Astrocyte of the spinal cord (primary cell): ENCODE measurements around the gene GRAMD2A.

Source experiments
- DNase-seq: peaks from one replicate; pipeline ENCODE4 v3.0.0; 2011; ENCODE audit warnings: low read depth, low spot score
- H3K4me3 ChIP-seq: 2 replicates; pipeline ENCODE4 v1.5.1; 2011; ENCODE audit warnings: low read depth, mild to moderate bottlenecking, low read length, moderate library complexity
- in situ Hi-C: cut with HindIII; loops from 2 replicates; pipeline ENCODE4 v1.10.0; 2017; ENCODE audit warnings: low sequenced_read_pairs
- TF ChIP-seq, protein P1 (sequence below): IDR thresholded peaks from 2 replicates; pipeline ENCODE4 v1.5.1; 2012; ENCODE audit warnings: low read depth, mild to moderate bottlenecking, low read length, inconsistent platforms

Gene GRAMD2A

DNA sequence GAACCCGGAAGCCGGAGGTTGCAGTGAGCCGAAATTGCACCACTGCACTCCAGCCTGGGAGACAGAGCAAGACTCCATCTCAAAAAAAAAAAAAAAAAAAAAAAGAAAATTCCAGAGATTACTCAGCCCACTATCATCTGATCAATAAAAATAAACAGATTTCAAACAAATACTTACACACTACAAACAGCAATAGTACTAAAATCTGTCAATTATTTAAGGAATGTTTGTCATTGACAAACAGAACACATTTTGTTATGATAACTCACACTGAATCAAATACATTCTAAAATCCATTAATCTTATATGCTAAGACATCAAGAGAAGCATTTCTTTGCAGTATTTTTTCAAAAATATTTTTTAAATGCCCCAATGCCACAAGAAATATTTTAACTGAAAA, 87.2 kb downstream of the GRAMD2A start:
- in situ Hi-C loops = no loop called here
- TF ChIP-seq, protein P1, sequence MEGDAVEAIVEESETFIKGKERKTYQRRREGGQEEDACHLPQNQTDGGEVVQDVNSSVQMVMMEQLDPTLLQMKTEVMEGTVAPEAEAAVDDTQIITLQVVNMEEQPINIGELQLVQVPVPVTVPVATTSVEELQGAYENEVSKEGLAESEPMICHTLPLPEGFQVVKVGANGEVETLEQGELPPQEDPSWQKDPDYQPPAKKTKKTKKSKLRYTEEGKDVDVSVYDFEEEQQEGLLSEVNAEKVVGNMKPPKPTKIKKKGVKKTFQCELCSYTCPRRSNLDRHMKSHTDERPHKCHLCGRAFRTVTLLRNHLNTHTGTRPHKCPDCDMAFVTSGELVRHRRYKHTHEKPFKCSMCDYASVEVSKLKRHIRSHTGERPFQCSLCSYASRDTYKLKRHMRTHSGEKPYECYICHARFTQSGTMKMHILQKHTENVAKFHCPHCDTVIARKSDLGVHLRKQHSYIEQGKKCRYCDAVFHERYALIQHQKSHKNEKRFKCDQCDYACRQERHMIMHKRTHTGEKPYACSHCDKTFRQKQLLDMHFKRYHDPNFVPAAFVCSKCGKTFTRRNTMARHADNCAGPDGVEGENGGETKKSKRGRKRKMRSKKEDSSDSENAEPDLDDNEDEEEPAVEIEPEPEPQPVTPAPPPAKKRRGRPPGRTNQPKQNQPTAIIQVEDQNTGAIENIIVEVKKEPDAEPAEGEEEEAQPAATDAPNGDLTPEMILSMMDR = no peak
- DNase-seq = no peak
- no peak overlapping the region for H3K4me3 ChIP-seq
